Measurements from ENCODE around the gene TEDC1.

The TEDC1 gene

GRCh38 chr14:105471297-105471821, 19.7 kb upstream of the TEDC1 start:
- no peak overlapping the region for H3K4me3 ChIP-seq (ENCODE audit: low read length)
- no peak for DNase-seq (ENCODE audit: low read depth)
- TF ChIP-seq, protein P1, sequence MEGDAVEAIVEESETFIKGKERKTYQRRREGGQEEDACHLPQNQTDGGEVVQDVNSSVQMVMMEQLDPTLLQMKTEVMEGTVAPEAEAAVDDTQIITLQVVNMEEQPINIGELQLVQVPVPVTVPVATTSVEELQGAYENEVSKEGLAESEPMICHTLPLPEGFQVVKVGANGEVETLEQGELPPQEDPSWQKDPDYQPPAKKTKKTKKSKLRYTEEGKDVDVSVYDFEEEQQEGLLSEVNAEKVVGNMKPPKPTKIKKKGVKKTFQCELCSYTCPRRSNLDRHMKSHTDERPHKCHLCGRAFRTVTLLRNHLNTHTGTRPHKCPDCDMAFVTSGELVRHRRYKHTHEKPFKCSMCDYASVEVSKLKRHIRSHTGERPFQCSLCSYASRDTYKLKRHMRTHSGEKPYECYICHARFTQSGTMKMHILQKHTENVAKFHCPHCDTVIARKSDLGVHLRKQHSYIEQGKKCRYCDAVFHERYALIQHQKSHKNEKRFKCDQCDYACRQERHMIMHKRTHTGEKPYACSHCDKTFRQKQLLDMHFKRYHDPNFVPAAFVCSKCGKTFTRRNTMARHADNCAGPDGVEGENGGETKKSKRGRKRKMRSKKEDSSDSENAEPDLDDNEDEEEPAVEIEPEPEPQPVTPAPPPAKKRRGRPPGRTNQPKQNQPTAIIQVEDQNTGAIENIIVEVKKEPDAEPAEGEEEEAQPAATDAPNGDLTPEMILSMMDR (conservative IDR thresholded peaks at IDR 0.05; ENCODE audit: low read depth, low read length), result peak; percentile 37

DNA sequence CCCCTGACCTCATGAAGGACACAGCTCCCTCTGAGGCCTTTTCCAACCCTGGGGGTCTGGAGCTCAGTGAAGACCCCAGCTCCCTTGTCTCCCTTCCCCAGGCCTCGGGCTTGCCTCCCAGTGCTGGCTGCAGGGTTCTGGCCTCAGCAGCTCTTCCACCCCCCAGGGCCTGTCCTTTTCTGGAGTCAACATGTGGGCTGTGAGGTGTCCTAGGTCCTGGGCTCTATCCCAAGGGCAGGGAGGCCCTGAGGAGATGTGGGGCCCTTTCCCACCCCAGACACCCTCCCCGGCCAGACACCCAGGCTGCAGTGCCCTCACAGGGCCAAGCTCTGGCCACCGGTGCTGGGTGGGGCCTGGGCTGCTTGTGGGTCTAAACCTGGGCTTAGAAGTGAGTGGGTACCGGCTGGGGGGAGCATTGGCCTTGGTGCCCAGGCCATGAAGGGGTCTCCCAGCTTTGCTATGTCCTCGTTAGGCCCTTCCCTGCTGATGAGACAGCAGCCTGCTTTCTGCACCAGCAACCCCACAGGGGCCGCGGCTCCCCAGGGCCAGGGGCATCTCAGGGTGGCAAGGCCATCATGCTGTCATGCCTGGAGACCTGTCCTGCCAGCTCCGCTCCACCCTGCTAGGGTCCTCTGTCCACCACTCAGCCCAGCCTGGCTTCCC, 19.1 kb upstream of the TEDC1 start:
- no peak overlapping the region for H3K4me3 ChIP-seq (ENCODE audit: low read length)
- TF ChIP-seq, protein P1 (conservative IDR thresholded peaks at IDR 0.05; ENCODE audit: low read depth, low read length), result no peak
- DNase-seq (ENCODE audit: low read depth), result no peak

GRCh38 chr14:105472486-105472991, 18.5 kb upstream of the TEDC1 start:
- TF ChIP-seq, protein P1 (conservative IDR thresholded peaks at IDR 0.05; ENCODE audit: low read depth, low read length), result no peak
- no peak for DNase-seq (ENCODE audit: low read depth)
- H3K4me3 ChIP-seq (ENCODE audit: low read length), result no peak overlapping the region

DNA sequence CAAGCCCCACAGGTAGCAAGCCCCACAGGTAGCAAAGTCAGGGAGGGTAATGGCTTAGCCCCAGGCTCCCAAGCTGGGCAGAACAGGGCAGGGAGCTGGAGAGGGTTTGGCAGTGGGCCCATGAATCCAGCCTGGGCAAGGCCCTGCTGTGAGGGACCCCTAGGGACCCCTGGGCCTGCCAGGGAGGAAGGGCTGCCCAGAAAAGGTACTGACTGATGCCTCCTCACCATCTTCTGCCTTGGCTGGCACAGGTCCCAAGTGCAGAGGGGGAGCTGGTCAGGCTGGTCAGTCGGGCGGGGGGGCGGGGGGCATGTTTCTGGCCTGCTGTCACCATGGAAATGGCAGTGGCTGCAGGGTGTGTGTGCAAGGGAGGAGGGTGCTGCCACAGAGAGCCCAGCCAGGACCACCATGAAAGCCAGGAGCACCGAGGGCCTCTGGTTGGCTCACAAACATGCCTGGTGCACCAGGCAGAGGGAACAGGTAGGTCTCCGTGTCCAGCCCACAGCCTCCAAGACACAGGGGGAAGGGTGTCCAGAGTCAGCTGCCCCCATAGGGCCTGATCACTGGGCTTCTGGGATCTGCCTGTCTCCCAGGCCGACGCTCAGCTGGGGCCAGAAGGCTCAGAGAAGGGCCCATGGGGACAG, 17.9 kb upstream of the TEDC1 start:
- no peak for DNase-seq (ENCODE audit: low read depth)
- TF ChIP-seq, protein P1 (conservative IDR thresholded peaks at IDR 0.05; ENCODE audit: low read depth, low read length), result no peak
- peak overlapping the region; percentile 43 for H3K4me3 ChIP-seq (ENCODE audit: low read length)

GRCh38 chr14:105473677-105474482, 17.2 kb upstream of the TEDC1 start:
- TF ChIP-seq, protein P1 (conservative IDR thresholded peaks at IDR 0.05; ENCODE audit: low read depth, low read length), result no peak
- DNase-seq (ENCODE audit: low read depth), result peak; percentile 40
- H3K4me3 ChIP-seq (ENCODE audit: low read length), result peak overlapping the region; percentile 43

DNA sequence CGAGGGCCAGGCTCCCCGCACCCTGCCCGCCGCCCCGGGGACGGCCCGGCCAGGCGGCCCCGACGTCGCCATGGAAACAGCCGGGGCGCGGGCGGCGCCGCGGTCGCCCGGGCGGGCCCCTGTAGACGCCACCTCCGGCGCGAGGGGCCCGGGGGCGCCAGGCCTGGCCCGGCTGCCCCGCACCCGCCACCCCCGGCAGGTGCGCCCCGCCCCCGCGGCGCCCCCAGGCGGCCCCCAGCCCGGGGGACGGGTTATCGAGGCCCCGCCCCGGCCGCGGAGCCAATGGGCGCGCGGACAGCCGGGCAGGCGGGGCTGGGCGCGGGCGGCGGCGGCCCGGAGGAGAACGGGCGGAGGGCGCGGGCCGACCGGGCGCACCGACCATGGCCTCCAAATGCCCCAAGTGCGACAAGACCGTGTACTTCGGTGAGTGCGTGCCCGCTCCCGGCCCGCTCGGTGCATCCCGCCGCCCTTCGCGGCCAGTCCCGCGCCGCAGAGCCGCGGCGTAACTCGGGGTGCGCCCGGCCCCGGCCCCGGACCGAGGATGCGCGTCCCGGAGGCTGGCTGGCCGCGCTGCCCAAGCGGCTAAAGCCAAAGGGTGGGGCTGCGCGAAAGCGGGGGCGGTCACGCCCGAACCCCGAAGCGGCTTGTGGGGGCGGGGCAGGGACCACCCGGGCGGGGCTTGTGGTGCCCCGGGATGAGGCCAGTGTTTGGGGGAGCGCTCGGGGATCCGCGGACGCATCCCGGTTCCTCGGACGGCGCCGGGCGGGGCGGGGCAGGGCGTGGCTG, 16.4 kb upstream of the TEDC1 start, which contains the start of gene CRIP2:
CRIP2 (plus strand) TSS at position 339 of the 786 bp plus-strand sequence; CDS start at position 381, 42 bp downstream.
- TF ChIP-seq, protein P1 (conservative IDR thresholded peaks at IDR 0.05; ENCODE audit: low read depth, low read length), result no peak
- no peak for DNase-seq (ENCODE audit: low read depth)
- peak within 1 kb of the TSS; percentile 45 for H3K4me3 ChIP-seq (ENCODE audit: low read length)
